HG02763 (cell line): Measurements from ENCODE around the gene CDX1.

Source experiments
- ATAC-seq: cut with Tn5 transposase; IDR thresholded peaks from one replicate; pipeline ENCODE4 v1.9.1; 2021; ENCODE audit warnings: mild to moderate bottlenecking, moderate library complexity; ENCODE audit not compliant: unreplicated experiment

The CDX1 gene

DNA sequence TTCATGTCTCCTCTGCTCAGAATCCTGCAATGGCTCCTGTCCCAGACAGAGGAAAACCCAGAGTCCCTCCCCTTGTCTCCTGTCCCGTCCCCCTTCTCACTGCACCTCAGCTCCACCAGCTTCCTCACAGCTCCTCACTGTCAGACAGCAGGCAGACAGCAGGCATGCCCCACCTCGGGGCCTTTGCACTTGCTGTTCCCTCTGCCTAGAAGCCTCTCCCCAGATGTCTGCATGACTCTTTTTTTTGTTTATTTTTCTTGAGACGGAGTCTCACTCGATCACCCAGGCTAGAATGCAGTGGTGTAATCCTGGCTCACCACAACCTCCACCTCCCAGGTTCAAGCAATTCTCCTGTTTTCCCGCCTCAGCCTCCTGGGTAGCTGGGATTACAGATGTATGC is 14.4 kb downstream of the CDX1 start:
- ATAC-seq = no peak

DNA sequence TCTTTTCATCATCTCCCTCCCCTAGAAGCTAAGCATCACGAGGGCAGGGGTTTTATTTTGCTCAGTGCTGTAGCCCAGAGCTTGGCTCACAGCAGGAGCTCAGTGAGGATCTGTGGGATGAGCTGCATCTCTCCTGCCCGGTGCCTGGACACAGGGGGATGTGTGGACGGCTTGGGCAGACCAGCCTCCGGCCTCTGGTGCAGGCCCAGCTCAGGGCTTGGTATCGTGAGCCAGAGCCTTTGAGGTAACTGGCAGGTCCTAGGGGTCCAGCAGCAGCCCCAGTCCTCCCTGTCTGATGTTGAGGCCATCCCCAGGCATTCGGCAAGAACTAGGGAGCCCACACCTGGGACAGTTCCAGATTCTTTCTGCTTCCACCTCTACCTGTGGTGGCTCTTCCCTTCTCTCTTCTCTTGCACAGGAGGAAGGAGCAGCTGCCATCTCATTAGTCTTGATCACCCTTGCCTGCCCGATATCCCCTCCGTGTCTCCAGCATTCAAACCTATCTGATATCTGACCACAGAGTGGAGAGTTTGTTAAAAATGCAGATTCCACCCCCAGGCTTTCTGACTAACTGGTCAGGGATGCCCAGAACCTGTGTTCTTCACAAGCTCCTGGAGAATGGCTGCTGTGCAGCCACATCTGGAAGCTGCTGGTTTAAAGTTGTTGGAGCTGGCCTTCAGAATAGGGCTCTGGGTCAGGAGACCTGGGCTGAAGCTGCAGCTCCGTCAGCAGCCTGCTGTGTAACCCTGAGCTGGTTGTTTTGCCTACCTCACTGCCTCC is 15.4 kb downstream of the CDX1 start:
- no peak for ATAC-seq

DNA sequence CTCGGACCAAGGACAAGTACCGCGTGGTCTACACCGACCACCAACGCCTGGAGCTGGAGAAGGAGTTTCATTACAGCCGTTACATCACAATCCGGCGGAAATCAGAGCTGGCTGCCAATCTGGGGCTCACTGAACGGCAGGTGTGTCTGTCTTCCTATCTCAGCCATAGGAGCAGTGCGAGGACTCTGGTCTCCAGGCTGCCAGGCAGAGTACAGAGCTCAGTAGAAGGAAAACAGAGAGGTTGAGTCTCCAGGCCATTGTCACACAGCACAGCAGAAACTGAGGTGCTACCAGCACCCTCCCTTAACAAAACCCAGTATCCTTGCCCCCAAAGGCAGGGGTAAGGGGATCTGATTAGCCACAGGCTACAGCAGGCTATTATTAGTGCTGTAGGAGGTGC is 16.2 kb downstream of the CDX1 start:
- no peak for ATAC-seq

DNA sequence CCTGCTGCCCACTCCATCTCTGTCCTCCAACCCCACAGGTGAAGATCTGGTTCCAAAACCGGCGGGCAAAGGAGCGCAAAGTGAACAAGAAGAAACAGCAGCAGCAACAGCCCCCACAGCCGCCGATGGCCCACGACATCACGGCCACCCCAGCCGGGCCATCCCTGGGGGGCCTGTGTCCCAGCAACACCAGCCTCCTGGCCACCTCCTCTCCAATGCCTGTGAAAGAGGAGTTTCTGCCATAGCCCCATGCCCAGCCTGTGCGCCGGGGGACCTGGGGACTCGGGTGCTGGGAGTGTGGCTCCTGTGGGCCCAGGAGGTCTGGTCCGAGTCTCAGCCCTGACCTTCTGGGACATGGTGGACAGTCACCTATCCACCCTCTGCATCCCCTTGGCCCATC is 16.9 kb downstream of the CDX1 start:
- no peak for ATAC-seq

DNA sequence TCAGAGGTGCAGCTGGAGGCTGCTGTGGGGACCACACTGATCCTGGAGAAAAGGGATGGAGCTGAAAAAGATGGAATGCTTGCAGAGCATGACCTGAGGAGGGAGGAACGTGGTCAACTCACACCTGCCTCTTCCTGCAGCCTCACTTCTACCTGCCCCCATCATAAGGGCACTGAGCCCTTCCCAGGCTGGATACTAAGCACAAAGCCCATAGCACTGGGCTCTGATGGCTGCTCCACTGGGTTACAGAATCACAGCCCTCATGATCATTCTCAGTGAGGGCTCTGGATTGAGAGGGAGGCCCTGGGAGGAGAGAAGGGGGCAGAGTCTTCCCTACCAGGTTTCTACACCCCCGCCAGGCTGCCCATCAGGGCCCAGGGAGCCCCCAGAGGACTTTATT is 17.4 kb downstream of the CDX1 start:
- no peak for ATAC-seq

DNA sequence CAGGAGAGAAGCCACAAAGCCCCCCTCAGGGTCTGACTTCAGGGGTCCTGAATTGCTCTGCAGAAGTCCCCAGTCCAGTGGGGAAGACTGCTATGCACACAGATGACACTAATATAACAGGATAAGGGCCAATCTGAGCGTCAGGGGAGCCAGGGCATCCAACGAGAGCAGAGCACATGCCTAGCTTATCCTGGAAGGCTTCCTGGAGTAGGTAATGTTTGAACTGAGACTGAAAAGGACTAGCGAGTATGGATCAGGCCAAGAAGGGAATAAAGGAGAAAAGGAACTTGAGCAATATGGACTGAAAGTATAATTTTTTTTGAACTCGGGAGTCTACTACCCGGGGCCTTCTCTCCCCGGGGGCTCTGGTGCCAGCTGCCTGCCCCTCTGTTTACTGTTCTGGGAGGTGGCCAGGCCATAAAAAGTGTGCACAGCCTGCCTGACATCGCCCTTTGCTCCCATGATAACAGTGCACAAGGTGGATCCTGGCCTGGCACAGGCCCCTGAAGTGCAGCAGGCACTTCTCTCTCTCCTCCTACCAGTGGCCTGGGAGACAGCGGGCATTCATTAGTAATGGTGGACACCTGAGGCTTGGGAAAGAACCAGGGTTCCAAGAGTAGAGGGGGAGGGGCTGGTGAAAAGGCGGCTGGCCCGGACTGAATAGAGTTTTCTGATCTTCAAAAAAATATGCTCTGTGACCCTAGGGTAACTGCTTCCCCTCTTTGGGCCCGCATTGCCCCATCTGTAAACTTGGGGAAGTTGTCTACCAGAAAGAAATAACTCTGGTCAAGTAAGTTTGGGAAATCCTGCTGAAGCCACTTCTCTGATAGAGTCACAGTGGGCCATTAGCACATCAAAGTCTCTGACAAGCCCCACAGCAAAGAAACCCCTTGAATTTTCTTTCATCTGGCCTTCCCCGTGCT is 18.7 kb downstream of the CDX1 start:
- ATAC-seq = no peak

DNA sequence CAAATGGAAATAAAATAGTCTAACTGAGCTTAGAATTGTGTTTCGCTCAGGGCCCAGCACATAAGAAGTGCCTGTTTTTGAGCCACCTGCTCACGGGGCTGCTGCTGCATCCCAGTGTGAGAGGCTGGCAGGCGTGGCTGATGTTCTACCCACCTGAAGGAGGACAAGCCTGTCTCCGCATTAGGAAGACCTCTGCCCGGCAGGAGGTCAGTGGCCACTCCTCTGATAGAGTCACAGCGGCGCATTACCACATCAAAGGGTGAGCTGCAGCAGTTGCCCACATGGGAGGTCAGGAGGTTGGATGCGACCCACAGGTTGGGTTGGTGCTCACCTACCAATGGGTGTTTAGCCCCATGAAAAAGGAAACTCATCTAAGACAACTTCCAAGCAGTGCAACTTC is 19.6 kb downstream of the CDX1 start:
- no peak for ATAC-seq

DNA sequence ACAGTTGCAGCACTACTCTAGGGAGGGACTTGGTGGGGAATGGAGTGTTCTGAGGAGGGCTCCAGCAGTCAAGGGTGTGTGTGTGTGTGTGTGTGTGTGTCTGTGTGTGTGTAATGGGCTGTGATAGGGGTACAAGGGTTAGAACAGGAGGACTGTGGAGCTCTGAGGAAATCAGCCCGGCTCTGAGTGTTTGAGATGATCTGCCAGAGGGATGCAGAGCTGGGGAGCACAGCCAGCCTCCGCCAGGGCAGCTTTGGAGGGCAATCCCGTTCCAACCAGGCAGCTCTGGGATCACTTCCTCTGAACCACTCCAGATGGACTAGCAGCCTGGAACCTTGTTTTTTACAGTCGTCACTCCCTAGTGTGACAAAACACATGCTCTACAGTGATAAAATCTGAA is 20.3 kb downstream of the CDX1 start:
- ATAC-seq = no peak

DNA sequence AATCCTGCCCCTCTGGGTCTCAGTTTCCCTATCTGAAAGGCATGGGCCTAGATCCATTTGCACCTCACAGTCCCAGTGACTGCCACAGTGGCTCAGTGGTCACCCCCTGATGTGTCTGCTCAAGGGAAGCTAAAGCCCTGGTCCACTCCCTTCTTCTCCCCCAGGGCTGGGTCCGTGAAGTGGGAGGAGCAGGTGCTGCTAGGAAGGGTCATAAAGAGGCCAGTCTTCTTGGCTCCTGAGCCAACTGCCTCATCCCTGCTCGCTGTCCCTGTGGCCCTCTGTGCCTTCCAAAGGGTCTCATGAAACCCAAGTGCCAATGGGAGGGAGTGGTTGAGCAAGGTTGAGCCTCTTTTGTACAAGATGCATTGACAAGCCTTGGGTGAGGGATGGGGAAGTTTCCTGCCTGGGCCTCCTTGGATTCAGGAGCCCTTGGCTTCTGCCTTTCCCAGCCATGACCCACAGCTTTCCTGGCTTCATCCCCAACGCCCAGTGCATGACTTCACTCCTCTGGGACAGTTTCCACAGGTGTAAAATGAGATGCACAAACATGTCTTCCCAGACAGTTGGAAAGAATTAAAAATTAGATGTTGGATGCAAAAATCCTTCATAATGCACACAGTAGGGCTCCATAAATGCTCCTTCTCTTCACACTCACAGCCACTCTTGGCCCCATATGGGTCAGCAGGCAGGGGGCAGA is 21.7 kb downstream of the CDX1 start:
- ATAC-seq = no peak

DNA sequence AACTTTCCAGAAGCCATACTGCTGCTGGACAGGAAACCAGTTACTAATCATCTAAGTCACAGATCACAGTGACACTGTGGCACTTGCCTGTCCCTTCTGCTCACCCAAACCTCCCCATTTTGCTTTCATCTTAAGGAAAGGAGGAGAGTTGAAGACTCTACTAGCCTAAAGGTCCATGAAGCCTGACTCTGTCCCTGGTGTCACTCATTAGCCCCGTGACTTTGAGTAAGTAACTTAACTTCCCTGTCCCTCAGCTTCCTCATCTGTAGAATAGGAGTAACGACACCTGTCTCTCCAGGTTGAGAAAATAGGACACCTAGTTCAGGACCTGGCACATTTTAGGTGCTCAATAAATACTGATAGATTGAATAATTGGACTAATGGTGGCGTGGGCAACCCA is 22.7 kb downstream of the CDX1 start:
- ATAC-seq = no peak

DNA sequence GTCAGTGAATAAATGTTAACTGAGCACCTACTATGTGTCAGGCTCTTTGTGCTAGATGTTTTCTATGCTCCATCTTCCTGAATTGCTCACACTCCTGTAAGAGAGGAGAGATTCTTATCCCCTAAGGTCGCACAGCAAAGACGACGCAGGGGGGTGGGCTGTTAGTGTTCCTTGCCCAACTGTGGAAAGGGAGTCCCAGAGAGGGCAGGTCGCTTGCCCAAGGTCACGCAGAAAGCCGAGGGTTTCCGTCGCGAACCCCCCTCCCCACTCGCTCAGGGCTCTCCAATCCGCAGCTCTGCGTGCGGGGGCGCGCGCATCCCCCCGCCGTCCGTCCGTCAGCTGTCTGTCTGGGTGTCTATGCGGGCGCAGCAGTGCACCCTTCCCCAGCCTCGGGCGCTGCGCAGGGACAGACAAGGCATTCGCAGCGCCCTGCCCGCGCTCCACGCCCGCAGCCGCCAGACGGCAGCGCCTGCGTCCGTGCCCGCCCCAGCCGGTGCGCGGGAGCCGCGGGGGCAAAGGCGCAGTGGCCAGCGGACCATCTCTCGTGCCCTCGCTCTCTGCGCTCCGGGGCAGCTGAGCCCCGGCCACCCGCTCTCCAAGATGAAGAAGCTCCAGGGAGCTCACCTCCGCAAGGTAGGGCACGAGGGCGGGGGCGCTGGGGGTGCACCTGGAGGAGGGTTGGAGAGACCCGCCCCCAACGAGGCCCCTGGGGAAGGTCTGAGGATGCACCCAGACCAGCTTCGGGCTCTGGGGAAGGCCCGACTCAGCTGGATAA is 23.3 kb downstream of the CDX1 start, which contains the start of gene SLC6A7:
SLC6A7 (plus strand) TSS at position 335 of the 775 bp plus-strand sequence; CDS start at position 601, 266 bp downstream.
- no peak for ATAC-seq

DNA sequence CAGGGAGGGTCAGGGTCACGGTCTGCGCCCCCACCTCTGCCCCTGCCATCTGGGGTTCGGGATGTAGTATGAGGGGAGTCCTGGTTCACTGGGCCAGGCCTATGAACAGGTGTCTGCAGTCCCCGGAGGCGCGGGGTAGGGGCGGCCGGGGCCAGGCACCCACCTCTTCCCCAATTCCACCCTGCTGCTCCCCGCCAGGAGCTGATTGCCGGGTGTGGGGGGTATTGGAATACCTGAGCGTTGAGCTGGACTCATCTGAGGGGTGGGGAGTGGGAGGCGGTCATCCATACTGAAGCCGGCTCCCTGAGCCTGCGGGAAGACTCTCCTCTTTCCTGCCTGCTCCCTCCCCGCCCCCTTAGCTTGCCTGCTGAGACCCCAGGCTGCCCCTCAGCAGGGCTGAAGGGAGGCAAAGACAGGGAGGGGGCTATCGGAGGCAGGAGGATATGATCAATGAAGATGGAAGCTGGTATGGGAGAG is 24.0 kb downstream of the CDX1 start:
- ATAC-seq = no peak

DNA sequence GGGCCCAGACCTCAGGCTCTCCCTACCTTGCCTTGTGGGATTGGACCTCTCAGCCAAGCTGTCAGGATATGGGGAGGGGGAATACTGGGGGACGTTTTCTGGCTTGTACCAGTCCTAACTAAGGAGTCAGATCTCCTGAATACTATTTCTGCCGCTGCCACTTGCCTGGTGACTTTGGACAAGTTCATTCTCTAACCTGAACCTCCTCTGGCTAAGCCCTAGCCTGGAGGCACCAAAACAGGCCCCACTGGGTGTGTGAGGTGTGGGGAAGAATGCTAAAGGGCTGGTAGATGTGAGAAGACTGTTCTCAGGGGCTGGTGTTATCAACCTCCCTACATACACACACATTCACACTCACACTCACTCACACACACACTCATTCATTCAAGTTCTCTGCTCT is 24.4 kb downstream of the CDX1 start:
- ATAC-seq = no peak

DNA sequence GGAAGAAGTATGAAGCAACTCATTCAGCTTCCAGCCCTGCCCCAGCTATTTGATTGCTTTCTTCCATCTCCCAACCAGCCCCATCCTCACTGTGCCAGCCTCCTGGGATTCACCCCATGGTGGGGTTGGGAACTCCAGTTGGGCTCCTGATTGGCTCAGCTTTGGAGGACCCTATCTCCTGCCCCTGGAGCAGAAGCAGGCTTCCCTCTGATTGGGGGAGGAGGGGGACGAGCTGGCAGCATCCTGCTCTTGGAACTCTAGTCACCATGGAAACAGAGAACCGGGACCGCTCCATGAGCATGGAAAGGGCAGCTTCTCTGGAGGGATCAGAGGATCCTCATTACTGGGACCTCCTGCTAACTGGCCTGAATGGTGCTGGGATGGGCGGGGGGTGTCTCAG is 25.9 kb downstream of the CDX1 start:
- ATAC-seq = no peak

DNA sequence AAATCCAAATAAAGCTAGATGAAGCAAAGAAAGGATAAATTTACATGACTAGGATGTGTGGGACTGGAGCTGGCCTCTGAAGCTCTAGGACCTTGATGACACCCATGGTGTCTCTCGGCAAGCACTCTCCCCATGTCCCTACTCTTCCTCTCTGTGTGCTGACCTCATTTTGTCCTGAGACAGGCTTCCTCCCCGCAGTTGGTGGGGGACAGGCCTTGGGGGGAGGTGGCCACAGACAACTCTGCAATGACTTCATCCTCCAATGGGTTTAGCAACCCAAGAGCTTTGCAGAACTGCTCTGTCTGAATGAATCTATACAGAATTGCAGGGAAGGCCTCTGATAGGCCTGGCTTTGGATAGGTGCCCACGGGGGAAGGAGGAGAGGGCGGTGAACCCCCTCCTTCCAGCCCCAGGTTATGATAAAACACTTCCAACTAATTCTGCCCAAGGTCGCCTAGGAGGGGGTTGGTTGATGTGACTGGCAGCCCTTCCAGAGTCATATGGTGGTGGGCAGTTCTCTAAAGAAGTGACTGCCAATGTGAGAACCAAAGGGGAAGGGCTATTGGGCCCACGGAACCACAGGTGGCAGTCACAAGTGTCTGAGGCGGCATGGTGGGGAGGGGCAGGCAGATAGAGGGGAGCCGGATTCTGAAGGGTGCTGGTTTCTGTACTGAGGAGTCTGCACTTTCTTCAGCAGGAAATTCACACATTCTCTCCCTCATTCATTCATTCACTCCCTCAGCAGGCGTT is 29.3 kb downstream of the CDX1 start:
- ATAC-seq = no peak

DNA sequence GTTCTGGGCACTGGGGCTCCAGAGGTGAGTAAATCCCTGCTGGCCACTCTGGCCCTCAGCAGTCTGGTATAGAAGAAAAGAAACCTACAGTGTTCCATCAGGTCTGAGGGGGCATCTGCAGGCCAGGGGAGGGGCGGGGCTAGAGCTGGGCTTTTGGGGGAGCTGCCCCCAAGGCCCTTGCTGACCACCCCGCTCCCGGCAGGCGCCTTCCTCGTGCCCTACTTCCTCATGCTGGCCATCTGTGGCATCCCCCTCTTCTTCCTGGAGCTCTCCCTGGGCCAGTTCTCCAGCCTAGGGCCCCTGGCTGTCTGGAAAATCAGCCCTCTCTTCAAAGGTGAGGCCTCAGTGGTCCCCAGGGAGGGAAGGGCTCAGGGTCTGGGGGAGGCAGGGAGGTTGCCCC is 29.9 kb downstream of the CDX1 start:
- ATAC-seq = no peak

DNA sequence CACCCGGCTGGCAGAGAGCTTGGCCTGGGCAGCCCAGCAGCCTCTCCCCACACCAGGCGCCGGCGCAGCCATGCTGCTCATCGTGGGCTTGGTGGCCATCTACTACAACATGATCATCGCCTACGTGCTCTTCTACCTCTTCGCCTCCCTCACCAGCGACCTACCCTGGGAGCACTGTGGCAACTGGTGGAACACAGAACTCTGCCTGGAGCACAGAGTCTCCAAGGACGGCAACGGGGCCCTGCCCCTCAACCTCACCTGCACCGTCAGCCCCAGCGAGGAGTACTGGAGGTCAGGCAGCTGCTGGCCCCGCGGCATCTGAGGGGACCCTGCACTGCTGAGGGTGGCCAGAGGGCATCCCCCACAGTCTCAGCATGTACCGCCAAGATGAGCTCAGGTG is 30.4 kb downstream of the CDX1 start:
- no peak for ATAC-seq

DNA sequence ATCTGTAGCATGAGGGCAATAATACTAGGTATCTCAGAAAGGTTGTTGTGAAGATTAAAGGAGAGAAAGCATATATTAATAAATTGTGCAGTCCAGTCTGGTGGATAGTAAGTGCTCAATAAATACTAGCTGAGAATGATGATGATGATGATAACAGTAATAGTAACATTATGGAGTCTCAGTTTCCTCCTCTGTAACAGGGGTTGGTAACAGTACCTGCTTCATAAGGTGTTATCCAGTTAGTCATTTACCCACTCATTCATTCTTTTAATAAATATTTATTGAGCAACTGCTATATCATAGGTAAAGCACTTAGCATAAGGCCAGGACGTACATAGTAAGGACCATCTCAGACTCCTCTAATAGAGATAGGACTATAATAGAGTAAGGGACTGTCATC is 30.9 kb downstream of the CDX1 start:
- no peak for ATAC-seq

DNA sequence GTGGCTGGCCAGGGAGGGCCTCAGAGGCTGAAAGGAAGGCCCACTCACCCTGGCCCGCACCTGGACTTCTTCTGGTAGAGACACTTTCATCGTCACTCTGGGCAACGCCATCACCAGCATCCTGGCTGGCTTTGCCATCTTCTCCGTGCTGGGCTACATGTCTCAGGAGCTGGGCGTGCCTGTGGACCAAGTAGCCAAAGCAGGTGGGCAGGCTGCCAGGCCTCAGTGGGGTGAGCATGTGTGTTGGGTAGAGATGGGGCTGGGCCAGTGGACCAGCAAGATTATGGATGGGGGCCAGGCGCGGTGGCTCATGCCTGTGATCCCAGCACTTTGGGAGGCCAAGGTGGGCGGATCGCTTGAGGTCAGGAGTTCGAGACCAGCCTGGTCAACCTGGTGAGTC is 35.9 kb downstream of the CDX1 start:
- ATAC-seq = no peak
